ENCODE measurements around the gene SNPH. TPM values are rescaled to one million over a fixed set of nuclear protein-coding genes. Genes with fewer than 3 reads are reported as not detected.
A peak's percentile ranks its signal among the peaks of the same experiment; 100 is the strongest.

The SNPH gene
- total and polyA plus RNA-seq, 8 donors: 1.1 to 4.3 (median 2.5) TPM

DNA sequence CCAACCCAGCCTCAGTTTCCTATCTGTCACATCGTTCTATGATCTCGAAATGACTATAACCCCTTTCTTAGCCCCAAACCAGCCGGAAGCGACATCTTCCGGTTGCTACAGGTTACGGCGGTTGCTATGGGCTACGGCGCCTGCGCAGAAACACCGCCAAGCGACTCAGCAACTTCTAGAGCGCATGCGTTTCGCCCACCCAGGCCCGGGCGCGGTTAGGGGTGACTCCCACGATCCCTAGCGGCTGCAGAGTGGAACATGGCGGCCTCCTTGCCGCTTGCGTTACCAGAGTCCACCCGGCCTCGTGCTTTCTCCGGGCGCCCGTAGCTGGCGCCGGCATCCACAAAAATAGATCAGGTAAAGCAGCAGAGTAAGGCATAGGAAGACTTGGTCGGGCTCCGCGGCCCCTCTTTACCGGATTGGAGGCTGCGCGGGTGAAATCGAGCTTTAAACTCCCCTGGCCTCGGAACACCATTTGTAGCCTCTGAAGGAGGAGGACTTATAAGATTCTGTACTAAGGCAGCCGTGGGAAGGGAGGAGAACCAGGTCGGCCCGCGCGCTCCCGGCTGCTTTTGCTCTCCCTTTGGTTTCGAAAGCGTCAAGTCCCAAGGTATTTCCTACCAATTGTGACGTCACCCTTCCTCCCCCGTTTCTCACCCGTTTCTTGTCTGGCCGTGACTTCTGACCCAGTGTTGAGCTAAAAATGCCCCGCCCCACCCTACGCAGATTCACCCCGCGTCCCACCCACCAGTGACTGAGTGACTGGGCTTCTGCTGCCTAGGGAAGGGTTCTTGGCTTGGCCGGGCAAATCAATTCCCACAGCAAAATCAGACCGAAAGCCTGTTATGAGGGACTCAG lies 59.3 kb downstream of the SNPH start:
- DNase-seq: peak; percentile 94 to 99 (median 97)
- ATAC-seq: peak; percentile 79 to 90 (median 86)
- TF ChIP-seq CTCF (IDR thresholded peaks at IDR 0.05): peak in 1 of 4 donors; percentile 25
- H3K4me1 ChIP-seq: peaks cover 30 to 38% (median 38%) of the 10 kb centered on the region in 3 donors
- intact Hi-C loops (cut with DNase I): no loop called here
- no peaks in the 10 kb centered on the region for H3K36me3 ChIP-seq
- H3K4me3 ChIP-seq: peak overlapping the region; percentile 67 to 94 (median 73)
- no peak for FAIRE-seq
- 0% methylated on average over 56 of the region's 56 CpGs for WGBS, 2 donors
- no peaks in the 10 kb centered on the region for H3K27me3 ChIP-seq
- peak overlapping the region; percentile 92 to 97 (median 94) for H3K27ac ChIP-seq
- no peaks in the 10 kb centered on the region for H3K9me3 ChIP-seq

- no peaks in the 10 kb centered on the region for H3K36me3 ChIP-seq
- no peaks in the 10 kb centered on the region for H3K27me3 ChIP-seq
- peak overlapping the region; percentile 92 to 97 (median 94) for H3K27ac ChIP-seq
- peak in 1 of 4 donors; percentile 0 for ATAC-seq
- intact Hi-C loops (cut with DNase I): no loop called here
- H3K4me1 ChIP-seq: peaks cover 30 to 42% (median 42%) of the 10 kb centered on the region in 3 donors
- peak in 1 of 6 donors; percentile 5 for DNase-seq
- no peak for FAIRE-seq
- WGBS, 2 donors: 25 to 27% methylated on average over 10 of the region's 10 CpGs
- H3K4me3 ChIP-seq: peak overlapping the region; percentile 67 to 94 (median 73)
- TF ChIP-seq CTCF (IDR thresholded peaks at IDR 0.05): no peak
- H3K9me3 ChIP-seq: no peaks in the 10 kb centered on the region
Measured at GRCh38 chr20:1326031-1326930, 60.2 kb downstream of the SNPH start.

GRCh38 chr20:1327241-1327653 lies 61.2 kb downstream of the SNPH start:
- intact Hi-C loops (cut with DNase I): no loop called here
- WGBS, 2 donors: 82 to 91% methylated on average over 8 of the region's 8 CpGs
- H3K27ac ChIP-seq: peak overlapping the region in 3 of 4 donors; percentile 86 to 97 (median 95)
- H3K27me3 ChIP-seq: no peaks in the 10 kb centered on the region
- no peak for FAIRE-seq
- peak in 1 of 6 donors; percentile 18 for DNase-seq
- no peak for TF ChIP-seq CTCF (IDR thresholded peaks at IDR 0.05)
- H3K9me3 ChIP-seq: no peaks in the 10 kb centered on the region
- ATAC-seq: no peak
- H3K36me3 ChIP-seq: no peaks in the 10 kb centered on the region
- H3K4me1 ChIP-seq: peaks cover 30 to 42% (median 42%) of the 10 kb centered on the region in 3 donors
- H3K4me3 ChIP-seq: no peak overlapping the region

DNA sequence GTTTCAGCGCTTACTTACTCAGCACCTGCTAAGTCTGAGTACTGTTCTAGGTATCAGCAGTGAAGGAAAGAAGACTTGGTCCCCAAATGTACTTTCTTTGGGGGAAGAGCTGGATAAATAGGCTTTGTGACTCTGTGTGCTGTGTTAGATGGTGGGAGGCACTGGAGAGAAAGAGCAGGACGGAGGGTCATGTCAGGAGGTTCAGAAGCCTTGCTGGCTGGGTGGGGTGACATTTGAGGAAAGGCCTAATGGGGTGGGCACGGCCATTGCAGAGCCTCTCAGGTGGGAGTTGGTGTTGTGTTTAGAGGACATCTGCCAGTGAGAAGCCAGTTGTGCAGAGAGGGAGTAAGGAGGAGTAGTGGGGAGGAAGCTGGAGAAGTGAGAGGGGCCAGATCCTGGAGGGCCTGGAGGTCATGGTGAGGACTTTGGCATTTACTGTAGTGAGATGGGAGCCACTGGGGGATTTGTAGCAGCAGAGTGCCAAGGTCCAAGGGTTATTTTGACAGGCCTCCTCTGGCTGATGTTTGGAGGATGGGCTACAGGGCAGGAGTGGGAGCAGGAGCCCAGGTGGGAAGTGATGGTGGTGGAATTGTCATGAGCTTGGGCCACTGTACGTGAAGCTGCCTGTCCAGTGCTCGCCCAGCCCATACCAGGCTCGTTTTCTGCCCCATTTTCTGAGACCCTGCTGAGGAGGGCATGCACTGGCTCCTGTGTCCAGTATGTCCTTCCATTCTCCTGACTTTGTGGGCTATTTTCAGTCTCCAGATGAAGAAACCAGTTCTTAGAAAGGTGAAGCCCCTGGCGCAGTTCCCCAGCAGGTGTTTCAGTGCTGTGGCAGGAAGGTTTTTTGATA lies 62.0 kb downstream of the SNPH start:
- Histone ChIP-seq H3K4me1 (peaks cover 30 to 42% (median 42%) of the 10 kb centered on the region in 3 donors), H3K27ac (peak overlapping the region; percentile 58 to 97 (median 90)), H3K4me3 (peak overlapping the region in 2 of 4 donors; percentile 28 to 30), H3K36me3 (no peaks in the 10 kb centered on the region), H3K27me3 (no peaks in the 10 kb centered on the region), H3K9me3 (no peaks in the 10 kb centered on the region)
- intact Hi-C loops (cut with DNase I): no loop called here
- no peak for TF ChIP-seq CTCF (IDR thresholded peaks at IDR 0.05)
- peak in 1 of 6 donors; percentile 13 for DNase-seq
- 75 to 78% methylated on average over 7 of the region's 7 CpGs for WGBS, 2 donors
- no peak for FAIRE-seq
- ATAC-seq: no peak
